BLaER1 (cell line): ENCODE data around the gene THOC6.

ENCODE experiments used
- H3K27ac ChIP-seq: shearing (Covaris generic); formaldehyde crosslinking; 2 replicates; pipeline ENCODE4 v1.8.1; 2022
- H3K27me3 ChIP-seq: shearing (Covaris generic); formaldehyde crosslinking; 2 replicates; pipeline ENCODE4 v1.8.1; 2022
- H3K36me3 ChIP-seq: shearing (Covaris generic); formaldehyde crosslinking; 2 replicates; pipeline ENCODE4 v1.8.1; 2022
- H3K4me1 ChIP-seq: shearing (Covaris generic); formaldehyde crosslinking; 2 replicates; pipeline ENCODE4 v1.8.1; 2022
- H3K4me2 ChIP-seq: shearing (Covaris generic); formaldehyde crosslinking; 2 replicates; pipeline ENCODE4 v1.8.1; 2022
- H3K4me3 ChIP-seq: shearing (Covaris generic); formaldehyde crosslinking; 2 replicates; pipeline ENCODE4 v1.8.1; 2022
- H3K9ac ChIP-seq: shearing (Covaris generic); formaldehyde crosslinking; 2 replicates; pipeline ENCODE4 v1.8.1; 2022
- H3K9me3 ChIP-seq: shearing (Covaris generic); formaldehyde crosslinking; 2 replicates; pipeline ENCODE4 v1.8.1; 2022
- H4K20me1 ChIP-seq: shearing (Covaris generic); formaldehyde crosslinking; 2 replicates; pipeline ENCODE4 v1.8.1; 2022
- Cebpa-rat ChIP-seq: shearing (Covaris generic); IDR thresholded peaks from 2 replicates; pipeline ENCODE4 v1.8.1; 2022

The THOC6 gene

GRCh38 chr16:3021449-3022207 is 2.2 kb upstream of the THOC6 start:
- Histone ChIP-seq H3K9me3 (no peaks in the 10 kb centered on the region), H3K27me3 (peaks cover 33% of the 10 kb centered on the region), H3K27ac (no peak overlapping the region), H3K9ac (0 out of 2 replicates have a peak overlapping the region, but pooled peaks have one; percentile 3), H3K36me3 (peaks cover 14% of the 10 kb centered on the region), H4K20me1 (peaks cover 46% of the 10 kb centered on the region), H3K4me2 (peak overlapping the region; percentile 99), H3K4me3 (peak overlapping the region; percentile 71), H3K4me1 (peaks cover 65% of the 10 kb centered on the region)
- no peak for TF ChIP-seq Cebpa-rat

- Histone ChIP-seq H3K4me1 (peaks cover 67% of the 10 kb centered on the region), H3K4me3 (no peak overlapping the region)
Measured at GRCh38 chr16:3022208-3022683, 1.6 kb upstream of the THOC6 start.

GRCh38 chr16:3022684-3023414 is 986 bp upstream of the THOC6 start:
- H4K20me1 ChIP-seq: peaks cover 58% of the 10 kb centered on the region
- H3K27ac ChIP-seq: peak overlapping the region; percentile 99; the same call in 1 of the 2 replicates
- no peak for TF ChIP-seq Cebpa-rat
- H3K9me3 ChIP-seq: no peaks in the 10 kb centered on the region
- peaks cover 29% of the 10 kb centered on the region for H3K27me3 ChIP-seq
- H3K36me3 ChIP-seq: peaks cover 23% of the 10 kb centered on the region
- peak overlapping the region; percentile 79 for H3K4me3 ChIP-seq
- peak overlapping the region; percentile 99 for H3K4me2 ChIP-seq
- H3K4me1 ChIP-seq: peaks cover 72% of the 10 kb centered on the region
- peak overlapping the region; percentile 96; the same call in 1 of the 2 replicates for H3K9ac ChIP-seq

More at GRCh38 chr16:3022208-3022683, 1.6 kb upstream of the THOC6 start:
- Histone ChIP-seq H3K9me3 (no peaks in the 10 kb centered on the region), H3K9ac (no peak overlapping the region), H3K4me2 (peak overlapping the region; percentile 99), H3K27me3 (peaks cover 30% of the 10 kb centered on the region), H3K27ac (no peak overlapping the region), H3K36me3 (peaks cover 20% of the 10 kb centered on the region), H4K20me1 (peaks cover 52% of the 10 kb centered on the region)
- TF ChIP-seq Cebpa-rat: no peak

- peak overlapping the region; percentile 99 for H3K27ac ChIP-seq
Measured at GRCh38 chr16:3023415-3023668, 493 bp upstream of the THOC6 start.

GRCh38 chr16:3025032-3026002 is 1.5 kb downstream of the THOC6 start:
- peak overlapping the region; percentile 99 for H3K4me2 ChIP-seq
- no peak for TF ChIP-seq Cebpa-rat
- H3K9me3 ChIP-seq: no peaks in the 10 kb centered on the region
- H3K27ac ChIP-seq: no peak overlapping the region
- peaks cover 37% of the 10 kb centered on the region for H3K27me3 ChIP-seq
- peaks cover 23% of the 10 kb centered on the region for H3K36me3 ChIP-seq
- peaks cover 79% of the 10 kb centered on the region for H3K4me1 ChIP-seq
- H3K9ac ChIP-seq: no peak overlapping the region
- peaks cover 80% of the 10 kb centered on the region for H4K20me1 ChIP-seq
- H3K4me3 ChIP-seq: no peak overlapping the region

More at GRCh38 chr16:3023415-3023668, 493 bp upstream of the THOC6 start:
- Histone ChIP-seq H3K27me3 (peaks cover 26% of the 10 kb centered on the region), H4K20me1 (peaks cover 60% of the 10 kb centered on the region), H3K4me1 (peaks cover 70% of the 10 kb centered on the region), H3K9ac (peak overlapping the region; percentile 96), H3K4me3 (peak overlapping the region; percentile 79), H3K36me3 (peaks cover 23% of the 10 kb centered on the region), H3K9me3 (no peaks in the 10 kb centered on the region), H3K4me2 (peak overlapping the region; percentile 99)
- no peak for TF ChIP-seq Cebpa-rat

- no peak for TF ChIP-seq Cebpa-rat
- Histone ChIP-seq H3K9ac (no peak overlapping the region), H3K36me3 (peaks cover 23% of the 10 kb centered on the region)
Measured at GRCh38 chr16:3026003-3026378, 2.2 kb downstream of the THOC6 start.

GRCh38 chr16:3026609-3027488 is 3.0 kb downstream of the THOC6 start:
- H3K9ac ChIP-seq: no peak overlapping the region
- no peak for TF ChIP-seq Cebpa-rat
- H3K27ac ChIP-seq: no peak overlapping the region
- H3K9me3 ChIP-seq: no peaks in the 10 kb centered on the region
- peaks cover 85% of the 10 kb centered on the region for H4K20me1 ChIP-seq
- H3K4me2 ChIP-seq: peak overlapping the region; percentile 87
- H3K4me3 ChIP-seq: no peak overlapping the region
- peaks cover 37% of the 10 kb centered on the region for H3K27me3 ChIP-seq
- peaks cover 23% of the 10 kb centered on the region for H3K36me3 ChIP-seq
- H3K4me1 ChIP-seq: peaks cover 64% of the 10 kb centered on the region

More at GRCh38 chr16:3026003-3026378, 2.2 kb downstream of the THOC6 start:
- H3K4me3 ChIP-seq: no peak overlapping the region
- H4K20me1 ChIP-seq: peaks cover 87% of the 10 kb centered on the region
- no peak overlapping the region for H3K27ac ChIP-seq
- no peak overlapping the region for H3K4me2 ChIP-seq
- H3K27me3 ChIP-seq: peaks cover 37% of the 10 kb centered on the region
- no peaks in the 10 kb centered on the region for H3K9me3 ChIP-seq
- peaks cover 72% of the 10 kb centered on the region for H3K4me1 ChIP-seq

- Histone ChIP-seq H3K9ac (no peak overlapping the region), H4K20me1 (peaks cover 85% of the 10 kb centered on the region), H3K4me1 (peaks cover 58% of the 10 kb centered on the region), H3K9me3 (no peaks in the 10 kb centered on the region), H3K36me3 (peaks cover 23% of the 10 kb centered on the region), H3K27ac (no peak overlapping the region), H3K4me2 (peak overlapping the region; percentile 87), H3K27me3 (peaks cover 43% of the 10 kb centered on the region), H3K4me3 (no peak overlapping the region)
- no peak for TF ChIP-seq Cebpa-rat
Measured at GRCh38 chr16:3027489-3027795, 3.6 kb downstream of the THOC6 start.
